MV-4-11 (cell line): ENCODE results near the gene CCDC106.

Experiments
- DNase-seq: peaks from one replicate; lab custom pipeline; 2025; lab: John Stamatoyannopoulos, UW

CCDC106 gene

DNA sequence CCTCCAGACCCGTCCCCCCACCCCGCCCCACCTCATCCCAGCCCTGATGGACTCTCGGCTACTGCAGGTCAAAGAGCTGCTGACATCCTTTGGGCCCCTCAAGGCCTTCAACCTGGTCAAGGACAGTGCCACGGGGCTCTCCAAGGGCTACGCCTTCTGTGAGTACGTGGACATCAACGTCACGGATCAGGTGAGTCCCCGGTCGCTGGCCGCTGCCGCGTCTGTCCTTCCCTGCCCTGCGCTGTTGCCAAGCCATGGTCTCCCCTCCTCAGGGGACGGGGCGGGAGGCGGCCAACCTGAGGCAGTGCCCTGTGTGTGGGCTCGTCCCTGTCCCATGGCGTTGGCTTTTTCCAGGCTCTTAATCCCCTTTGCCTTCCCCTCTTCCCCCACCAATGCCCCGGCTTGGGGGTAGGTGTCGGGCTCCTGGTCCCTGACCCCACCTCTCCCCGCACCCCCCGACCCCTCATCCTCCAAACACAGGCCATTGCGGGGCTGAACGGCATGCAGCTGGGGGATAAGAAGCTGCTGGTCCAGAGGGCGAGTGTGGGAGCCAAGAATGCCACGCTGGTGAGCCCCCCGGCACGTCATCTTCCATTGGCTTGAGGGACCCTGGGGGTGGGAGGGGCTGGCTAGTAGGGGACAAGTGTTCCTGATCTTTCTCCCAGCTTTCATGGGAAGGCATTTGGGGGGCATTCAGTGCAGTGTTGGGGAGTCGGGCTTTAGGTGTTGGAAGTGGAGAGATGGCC is 20.8 kb downstream of the CCDC106 start:
- DNase-seq: no peak

- no peak for DNase-seq
Measured at GRCh38 chr19:55669418-55670279, 21.6 kb downstream of the CCDC106 start.

DNA sequence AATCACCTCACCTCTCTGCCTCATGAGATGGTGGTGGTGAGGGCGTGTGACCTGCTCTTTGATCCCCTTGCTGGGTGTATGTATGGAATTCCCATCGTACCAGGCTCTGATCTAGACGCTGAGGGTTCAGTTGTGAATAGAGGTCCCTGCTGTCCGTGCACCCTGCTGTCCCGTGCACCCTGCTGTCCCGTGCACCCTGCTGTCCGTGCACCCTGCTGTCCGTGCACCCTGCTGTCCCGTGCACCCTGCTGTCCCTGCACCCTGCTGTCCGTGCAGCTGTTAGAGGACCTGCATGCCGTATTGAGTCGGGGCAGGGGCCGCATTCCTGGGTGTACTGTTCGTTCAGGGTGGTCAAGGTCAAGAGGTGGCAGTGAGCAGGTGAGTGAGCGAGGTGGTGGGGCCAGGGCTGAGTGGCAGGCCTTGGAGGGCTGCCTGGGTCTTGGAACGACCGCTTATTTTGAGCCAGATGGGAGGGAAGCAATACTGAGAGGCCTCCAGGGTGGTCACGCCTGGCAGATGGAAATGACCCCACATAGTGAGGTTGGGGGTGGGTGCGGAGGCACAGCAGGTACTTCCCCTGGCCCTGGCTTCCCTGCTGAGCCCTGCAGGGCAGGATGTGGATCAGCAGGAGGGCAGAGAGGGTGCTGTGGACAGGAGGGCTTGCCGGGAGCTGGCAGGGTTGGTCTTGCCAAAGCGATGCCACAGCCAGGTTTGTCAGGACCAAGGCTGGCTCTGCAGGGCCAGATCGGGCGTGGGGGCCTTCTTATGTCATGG is 22.5 kb downstream of the CCDC106 start:
- DNase-seq: no peak

GRCh38 chr19:55671054-55671378 is 23.0 kb downstream of the CCDC106 start:
- no peak for DNase-seq

GRCh38 chr19:55672418-55672817 is 24.4 kb downstream of the CCDC106 start:
- DNase-seq: no peak

GRCh38 chr19:55673465-55673864 is 25.5 kb downstream of the CCDC106 start:
- DNase-seq: no peak

GRCh38 chr19:55673889-55674288 is 25.9 kb downstream of the CCDC106 start:
- DNase-seq: no peak

DNA sequence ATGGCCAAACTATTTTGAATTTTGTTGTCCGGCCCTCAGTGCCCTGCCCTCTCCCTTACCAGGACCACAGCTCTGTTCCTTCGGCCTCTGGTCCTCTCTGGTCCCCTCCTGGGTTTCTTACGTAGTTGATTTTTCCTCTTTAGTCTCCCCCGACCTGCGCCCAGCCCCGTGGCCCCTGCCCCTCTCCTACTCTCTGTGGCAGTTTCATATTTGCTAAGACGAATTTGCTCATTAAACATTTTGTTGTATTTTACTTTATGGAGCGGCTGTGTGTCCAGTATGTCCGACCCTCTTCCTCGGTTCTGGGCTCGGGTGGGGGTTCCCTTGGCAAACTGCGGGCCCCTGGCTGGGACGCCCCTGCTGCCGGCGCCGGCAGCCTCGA is 26.4 kb downstream of the CCDC106 start:
- DNase-seq: no peak

DNA sequence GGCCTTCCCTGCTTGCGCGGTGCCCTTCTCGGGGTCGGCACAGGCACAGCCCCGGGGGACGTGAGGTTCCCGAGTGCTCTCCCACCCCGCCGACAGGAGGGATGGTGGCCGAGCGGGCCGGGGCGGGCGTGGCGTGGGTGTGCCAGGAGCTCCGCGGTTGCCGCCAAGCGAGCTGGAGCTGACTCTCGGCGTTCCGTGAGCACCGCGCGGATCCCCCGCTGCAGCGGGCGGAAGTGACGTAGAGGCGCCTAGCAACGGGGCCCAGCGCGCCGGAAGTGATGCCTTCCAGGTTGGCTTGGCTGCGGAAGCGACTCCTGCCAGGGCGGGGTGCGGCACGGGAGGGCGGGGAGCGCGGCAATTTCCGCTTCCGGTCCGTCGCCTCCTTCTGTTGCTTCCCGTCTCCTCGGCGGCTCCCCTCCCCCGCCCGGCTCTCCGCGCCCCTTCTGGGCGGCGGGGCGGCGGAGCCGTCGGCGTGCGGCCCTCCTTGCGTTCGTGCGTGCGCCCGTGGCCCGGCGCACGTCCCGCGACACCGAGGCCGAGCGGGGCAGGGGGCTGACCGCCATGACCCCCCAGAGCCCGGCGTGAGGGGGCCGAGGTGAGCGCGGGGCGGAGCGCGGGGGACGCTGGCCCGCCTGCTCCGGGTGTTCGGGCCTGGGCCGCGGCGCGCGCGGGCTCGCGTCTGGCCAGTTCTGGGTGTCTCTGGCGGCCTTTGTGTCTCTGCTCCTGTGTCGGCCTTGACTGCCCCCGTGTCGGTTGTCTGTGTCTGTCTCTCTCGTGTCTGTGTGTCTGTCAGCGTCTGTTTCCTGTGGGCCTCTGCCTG is 27.0 kb downstream of the CCDC106 start, which contains the start of gene EPN1:
EPN1 (plus strand) TSS at position 386 of the 820 bp plus-strand sequence. CDS start 3,402 bp downstream, outside the sequence.
- DNase-seq: peak; percentile 98

DNA sequence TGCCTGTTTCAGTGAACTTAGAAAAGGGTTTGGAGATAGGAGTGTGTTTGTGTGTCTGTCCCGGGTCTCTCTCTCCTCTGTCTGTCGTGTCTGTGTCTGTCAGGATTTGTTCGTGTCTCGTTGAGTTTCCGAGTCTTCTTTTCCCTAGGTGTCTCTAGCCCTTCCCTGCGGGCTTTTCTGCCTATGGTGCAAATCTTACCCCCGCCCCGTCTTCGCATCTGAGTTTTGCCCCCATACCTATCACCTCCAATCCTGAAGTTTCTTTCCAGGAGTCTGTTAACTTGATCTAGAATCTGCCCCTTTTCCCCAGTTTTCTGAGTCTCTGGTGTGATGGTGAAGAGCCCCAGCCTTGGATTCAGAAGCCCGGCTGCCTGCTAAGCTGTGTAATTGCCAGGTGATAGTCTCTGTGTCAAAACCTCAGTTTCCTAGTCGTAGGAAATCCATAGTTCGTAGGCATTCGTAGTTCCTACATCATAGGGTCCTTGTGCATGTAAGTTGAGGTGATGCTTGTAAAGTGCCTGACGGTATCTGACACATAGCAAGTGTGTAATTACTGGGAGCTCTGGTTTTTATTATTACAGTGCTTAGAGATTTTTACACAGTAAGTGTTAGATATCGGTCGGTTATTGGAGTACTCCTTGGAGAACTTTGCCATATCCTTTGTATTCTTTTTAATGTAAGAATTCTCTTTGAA is 27.8 kb downstream of the CCDC106 start:
- no peak for DNase-seq

GRCh38 chr19:55676383-55676782 is 28.4 kb downstream of the CCDC106 start:
- DNase-seq: no peak

DNA sequence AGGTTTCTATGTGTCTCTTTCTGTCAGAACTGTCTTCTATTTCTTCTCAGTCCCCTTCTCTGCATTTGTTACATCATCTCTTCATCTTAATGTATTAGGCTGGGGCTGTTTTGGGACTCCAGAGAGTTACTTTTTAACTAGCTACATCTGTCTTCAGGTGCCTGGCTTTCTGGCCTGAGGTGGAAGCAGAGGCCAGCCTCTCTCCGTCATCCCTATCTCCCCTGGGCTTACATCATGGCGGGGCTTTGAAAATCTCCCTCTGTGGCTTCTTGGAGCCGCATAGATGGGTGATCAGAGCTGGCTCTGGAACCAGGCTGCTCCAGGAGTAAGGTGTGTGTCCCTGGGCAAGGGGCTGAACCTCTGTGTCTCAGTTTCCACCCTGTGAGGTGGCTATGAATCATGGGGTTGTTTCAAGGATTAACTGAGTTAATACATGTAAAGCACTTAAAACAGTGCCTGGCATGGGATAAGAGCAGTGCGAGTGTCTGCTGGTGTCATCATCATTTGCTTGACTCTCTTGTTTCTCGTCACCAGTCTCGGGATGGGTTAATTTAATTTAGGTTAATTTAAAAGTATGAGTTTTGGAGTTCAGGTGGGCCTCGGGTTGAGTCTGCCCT is 29.0 kb downstream of the CCDC106 start:
- no peak for DNase-seq

DNA sequence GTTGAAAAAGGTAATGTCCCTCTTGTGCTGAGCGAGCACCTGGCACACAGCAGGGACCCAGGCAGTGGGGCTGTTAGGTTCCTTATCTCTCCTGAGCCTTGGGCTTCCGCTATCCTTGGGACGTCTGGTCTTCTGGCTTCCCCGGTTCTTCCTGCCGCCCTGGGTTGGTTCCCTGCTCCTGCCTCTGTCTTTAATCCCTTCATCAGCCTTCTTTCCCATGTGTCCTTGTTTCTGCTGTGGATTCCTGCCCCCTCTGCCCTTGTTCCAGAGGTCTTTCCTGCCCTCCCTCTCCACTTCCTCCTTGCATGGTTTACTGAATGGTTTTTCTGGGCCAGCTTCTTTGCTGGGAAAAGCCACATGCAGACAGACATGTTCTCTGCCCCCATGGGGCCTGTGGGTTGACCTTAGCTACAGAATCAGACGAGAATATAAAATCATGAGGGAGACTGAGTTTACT is 29.6 kb downstream of the CCDC106 start:
- DNase-seq: peak; percentile 66

DNA sequence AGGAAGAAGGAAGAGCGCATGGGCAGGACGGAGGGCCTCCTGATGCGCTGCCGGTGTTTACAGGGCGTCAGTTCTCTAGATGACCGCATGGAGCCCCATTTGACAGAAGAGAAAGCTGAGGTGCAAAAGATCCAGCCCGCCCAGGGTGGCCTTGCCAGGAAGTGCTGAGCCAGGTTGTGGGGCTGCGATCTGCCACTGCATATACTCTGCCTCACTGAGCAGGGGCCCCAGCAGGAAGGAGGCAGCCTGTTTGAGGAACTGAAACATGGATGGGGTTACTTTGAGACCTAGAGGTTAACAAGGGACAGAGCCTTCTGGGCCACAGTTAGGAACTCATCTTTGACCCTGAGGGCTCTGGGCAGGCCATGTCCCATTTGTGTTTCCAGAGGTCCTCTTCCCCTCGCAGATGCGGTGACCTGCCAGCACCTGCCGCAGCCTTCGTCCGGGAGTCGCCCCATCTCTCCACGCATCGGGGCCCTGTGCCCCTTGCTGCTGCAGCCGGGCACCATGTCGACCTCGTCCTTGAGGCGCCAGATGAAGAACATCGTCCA is 30.2 kb downstream of the CCDC106 start:
- DNase-seq: peak; percentile 100

- no peak for DNase-seq
Measured at GRCh38 chr19:55679343-55680257, 31.6 kb downstream of the CCDC106 start.

DNA sequence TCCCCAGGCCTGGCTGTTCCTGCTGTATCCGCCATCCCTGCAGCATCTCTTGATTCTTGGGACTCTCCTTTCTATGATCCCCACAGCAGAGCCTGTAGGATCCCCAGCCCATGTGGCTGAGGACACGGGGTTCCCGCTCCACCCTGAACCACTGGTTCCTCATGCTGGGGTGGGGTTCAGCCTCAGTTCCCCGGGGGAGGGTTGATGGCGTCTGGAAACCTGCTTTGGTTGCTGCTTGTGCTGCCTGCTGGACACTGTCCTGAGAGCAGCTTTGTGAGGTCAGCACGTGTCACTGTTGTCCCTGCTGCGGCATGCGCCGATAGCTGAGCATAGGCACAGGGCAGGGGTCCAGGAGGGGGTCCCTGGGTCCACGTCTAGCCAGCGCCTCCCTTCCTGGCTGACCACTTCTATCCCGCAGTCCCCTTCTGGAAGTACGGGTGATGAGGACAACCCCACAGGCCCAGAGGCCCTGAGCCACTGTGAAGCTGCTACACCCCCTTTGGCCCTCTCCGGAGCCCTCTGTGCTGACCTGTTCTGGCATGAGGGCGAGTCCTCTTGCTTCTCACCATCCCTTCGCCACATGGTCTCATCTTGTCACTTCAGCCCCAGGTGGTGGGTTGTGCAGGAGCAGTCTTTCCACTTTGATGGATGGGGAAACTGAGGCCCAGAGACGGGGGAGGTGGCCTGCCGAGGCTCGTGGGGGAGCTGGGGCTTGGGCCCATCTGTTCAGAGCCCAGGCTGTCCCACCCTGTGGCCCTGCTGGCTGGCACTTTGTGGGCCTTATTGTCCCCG is 32.5 kb downstream of the CCDC106 start:
- no peak for DNase-seq

- DNase-seq: no peak
Measured at GRCh38 chr19:55681131-55682092, 33.4 kb downstream of the CCDC106 start.
